ENCODE data around the gene SMARCAD1.
"Not testable (repeated sequence)": the region's sequence is repeated elsewhere in the genome, so short reads cannot be mapped to it uniquely, and the experiment has no call there.

Gene SMARCAD1

GRCh38 chr4:94305466-94306225 lies 98.0 kb downstream of the SMARCAD1 start:
- no peak for TF ChIP-seq CTCF (IDR thresholded peaks at IDR 0.05; ENCODE audit: borderline replicate concordance, insufficient read depth, low read depth, low read length)
- no peak overlapping the region for H3K4me3 ChIP-seq (ENCODE audit: low read depth, low read length)

GRCh38 chr4:94306713-94307112 lies 99.0 kb downstream of the SMARCAD1 start:
- H3K4me3 ChIP-seq (ENCODE audit: low read depth, low read length) = no peak overlapping the region
- TF ChIP-seq CTCF (IDR thresholded peaks at IDR 0.05; ENCODE audit: borderline replicate concordance, insufficient read depth, low read depth, low read length) = no peak

- H3K4me3 ChIP-seq (ENCODE audit: low read depth, low read length) = no peak overlapping the region
- no peak for TF ChIP-seq CTCF (IDR thresholded peaks at IDR 0.05; ENCODE audit: borderline replicate concordance, insufficient read depth, low read depth, low read length)
Measured at GRCh38 chr4:94307231-94307871, 99.7 kb downstream of the SMARCAD1 start.

- H3K4me3 ChIP-seq (ENCODE audit: low read depth, low read length) = not testable (repeated sequence)
Measured at GRCh38 chr4:94319927-94320326, 112.3 kb downstream of the SMARCAD1 start.

GRCh38 chr4:94325835-94326234 lies 118.2 kb downstream of the SMARCAD1 start:
- TF ChIP-seq CTCF (IDR thresholded peaks at IDR 0.05; ENCODE audit: borderline replicate concordance, insufficient read depth, low read depth, low read length) = no peak
- no peak overlapping the region for H3K4me3 ChIP-seq (ENCODE audit: low read depth, low read length)

- no peak overlapping the region for H3K4me3 ChIP-seq (ENCODE audit: low read depth, low read length)
- no peak for TF ChIP-seq CTCF (IDR thresholded peaks at IDR 0.05; ENCODE audit: borderline replicate concordance, insufficient read depth, low read depth, low read length)
Measured at GRCh38 chr4:94329933-94330332, 122.3 kb downstream of the SMARCAD1 start.

- no peak overlapping the region for H3K4me3 ChIP-seq (ENCODE audit: low read depth, low read length)
- no peak for TF ChIP-seq CTCF (IDR thresholded peaks at IDR 0.05; ENCODE audit: borderline replicate concordance, insufficient read depth, low read depth, low read length)
Measured at GRCh38 chr4:94332983-94333590, 125.4 kb downstream of the SMARCAD1 start.
